NCI-H1417 treated with DMSO at 0.1 percent for 48 hours (cell line): Measurements from ENCODE around the gene SLC4A2.

ENCODE experiments used
- DNase-seq: peaks from one replicate; lab custom pipeline; 2025; lab: John Stamatoyannopoulos, UW

The SLC4A2 gene

GRCh38 chr7:151095123-151095797 is 35.9 kb downstream of the SLC4A2 start:
- no peak for DNase-seq

DNA sequence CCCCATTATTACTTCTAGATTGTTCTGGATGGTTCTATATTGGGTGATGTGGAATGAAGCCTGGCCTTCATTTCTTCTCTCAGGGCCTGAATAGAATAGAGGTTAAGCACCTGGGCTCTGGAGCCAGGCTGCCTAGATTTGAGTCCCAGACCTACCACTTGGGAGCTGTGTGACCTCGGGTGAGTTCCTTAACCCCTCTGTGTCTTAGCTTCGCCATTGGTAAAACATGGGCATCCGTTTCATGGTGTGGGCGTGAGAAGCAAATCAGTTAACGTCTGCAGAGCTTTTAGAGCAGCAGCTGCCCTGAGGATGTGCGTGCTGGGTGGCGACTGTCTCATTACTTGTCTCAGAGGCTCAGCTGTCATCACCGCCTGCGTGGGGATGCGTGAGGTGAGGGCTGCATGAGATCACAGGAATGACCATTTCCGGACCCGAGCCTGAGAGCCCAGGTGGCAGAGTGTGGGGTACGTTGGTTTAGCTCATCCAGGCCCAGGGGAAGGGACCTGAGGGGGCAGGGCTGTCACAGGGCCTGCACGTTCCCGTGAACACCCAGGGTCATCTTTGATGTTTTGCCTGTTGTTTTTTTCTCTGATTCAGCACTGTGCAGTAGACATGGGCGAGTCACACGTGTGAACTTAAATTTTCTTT is 36.6 kb downstream of the SLC4A2 start:
- no peak for DNase-seq

DNA sequence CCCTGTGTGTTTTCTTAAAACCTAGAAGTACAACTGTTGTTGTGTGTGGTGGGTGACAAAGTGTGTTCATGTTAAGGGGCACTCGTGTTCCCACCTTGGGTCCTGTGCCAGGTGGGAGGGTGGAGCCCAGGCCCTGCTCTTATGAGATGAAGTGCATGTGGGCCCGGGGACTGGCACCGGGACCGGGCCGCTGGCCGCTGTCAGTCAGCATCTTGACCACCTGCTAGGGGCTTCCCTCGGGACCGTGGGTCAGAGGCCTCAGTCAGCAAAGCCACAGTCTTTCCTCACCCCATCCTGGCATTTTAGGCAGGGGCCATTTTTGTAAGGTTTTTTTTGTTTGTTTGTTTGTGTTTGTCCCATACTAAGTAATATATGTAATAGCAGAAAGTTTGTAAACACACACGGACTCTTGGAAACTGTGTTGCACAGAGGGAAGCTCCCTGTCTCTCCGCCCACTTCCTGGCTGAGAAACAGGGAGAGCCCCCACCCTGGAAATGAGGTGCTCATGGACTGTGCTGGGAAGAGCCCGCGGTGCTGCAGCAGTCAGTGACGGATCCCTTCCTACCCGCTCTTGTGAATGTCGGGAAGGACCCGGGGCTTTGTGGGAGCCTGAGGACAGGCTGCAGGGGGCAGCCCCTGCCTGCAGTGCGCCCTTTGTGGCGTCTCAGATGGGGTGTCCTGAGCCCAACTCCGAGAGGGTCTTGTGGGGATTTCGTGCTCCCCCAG is 40.3 kb downstream of the SLC4A2 start:
- no peak for DNase-seq

DNA sequence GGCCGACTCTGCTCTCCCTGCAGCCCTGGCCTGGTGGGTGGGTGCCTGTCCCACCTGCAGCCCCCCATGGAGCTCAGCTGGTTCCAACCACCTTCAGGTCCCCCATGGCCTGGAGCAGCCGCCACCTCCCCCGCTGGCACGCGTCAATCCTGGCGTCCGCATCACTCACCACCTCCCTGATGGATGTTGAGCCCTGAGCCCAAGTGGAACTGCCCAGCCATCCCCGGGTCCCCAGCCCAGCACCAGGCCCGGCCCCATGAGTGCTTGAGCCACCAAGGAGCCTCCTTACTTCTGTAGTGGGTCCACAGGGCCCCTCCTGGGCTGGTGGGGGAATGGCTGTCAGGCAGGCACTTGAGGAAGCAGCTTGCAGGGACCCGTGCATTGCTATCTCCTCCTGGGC is 41.5 kb downstream of the SLC4A2 start:
- DNase-seq, result no peak

- no peak for DNase-seq
These were observed 42.4 kb downstream of the SLC4A2 start for GRCh38 chr7:151101621-151102396.

DNA sequence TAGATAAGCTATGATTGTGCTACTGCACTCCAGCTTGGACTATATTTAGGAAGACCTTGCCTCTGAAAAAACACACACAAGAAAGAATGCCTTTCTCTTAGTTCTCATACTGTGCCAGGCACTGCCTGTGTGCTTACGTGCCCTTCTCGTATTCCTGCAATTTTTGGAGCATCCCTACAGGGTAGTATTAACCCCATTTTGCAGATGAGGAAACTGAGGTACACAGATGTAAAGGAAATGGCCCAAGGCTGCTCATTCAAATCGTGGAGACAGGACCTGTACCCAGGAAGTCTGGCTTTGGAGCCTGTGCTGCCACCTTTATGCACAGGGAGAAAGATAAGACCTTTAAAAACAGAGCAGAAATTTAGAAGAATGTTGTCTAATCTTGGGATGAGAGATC is 43.6 kb downstream of the SLC4A2 start:
- no peak for DNase-seq

DNA sequence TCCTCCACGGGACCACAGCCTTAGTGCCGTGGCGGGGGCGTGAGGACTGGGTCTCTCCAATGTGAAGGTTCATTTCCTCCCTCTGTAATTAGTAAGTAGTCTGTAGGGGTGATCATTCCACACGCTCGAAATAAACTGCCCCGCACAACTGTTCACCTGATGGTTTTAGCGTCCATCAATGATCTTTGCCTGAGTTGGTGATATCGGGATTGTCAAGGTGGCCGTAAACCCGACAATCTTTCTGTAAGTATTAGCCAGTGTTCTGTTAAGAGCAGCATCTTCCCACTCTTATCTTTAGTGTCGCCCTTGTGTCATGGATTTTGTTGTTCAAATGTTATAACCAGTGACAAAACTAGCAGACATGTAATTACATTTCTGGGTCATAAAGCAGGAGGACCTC is 44.6 kb downstream of the SLC4A2 start:
- DNase-seq, result no peak

DNA sequence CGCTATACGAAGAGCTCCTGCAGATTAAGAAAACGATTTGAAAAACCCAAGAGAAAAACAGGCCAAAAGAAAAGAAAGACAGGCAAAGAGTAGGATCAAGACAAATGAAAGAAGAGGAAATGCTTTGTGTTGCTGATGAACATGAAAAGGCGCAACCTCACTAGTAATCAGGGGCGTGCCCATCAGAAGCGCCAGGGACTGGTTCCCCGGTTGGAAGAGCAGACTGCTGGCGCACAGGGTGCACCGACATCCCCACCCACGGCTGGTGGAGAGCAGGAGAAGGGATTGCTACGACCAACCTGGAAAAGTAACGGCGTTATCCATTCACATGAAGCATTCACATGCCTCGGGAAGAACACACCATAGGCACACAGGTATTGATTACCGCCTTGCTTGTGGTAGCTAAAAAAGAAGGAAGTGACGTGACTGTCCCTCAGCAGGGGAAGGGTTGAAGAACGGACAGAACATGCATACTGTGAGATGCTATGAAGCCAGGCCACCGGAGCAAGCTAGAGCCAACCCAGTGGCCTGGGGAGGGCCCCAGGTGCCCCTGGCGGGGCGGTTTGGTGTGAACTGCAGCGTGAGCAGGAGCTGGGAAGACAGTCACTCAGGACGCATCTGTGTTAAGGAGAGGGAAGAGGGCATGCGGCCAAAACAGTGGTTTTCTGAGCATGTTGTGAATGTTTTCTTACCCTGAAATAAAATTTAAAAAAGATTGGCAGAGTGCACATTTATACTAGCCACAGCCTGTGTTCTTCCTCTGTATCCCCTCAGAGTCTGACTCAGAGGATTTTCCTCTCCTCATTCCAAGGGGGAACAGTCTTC is 45.2 kb downstream of the SLC4A2 start:
- DNase-seq, result no peak

- no peak for DNase-seq
These were observed 48.5 kb downstream of the SLC4A2 start for GRCh38 chr7:151107882-151108281.

DNA sequence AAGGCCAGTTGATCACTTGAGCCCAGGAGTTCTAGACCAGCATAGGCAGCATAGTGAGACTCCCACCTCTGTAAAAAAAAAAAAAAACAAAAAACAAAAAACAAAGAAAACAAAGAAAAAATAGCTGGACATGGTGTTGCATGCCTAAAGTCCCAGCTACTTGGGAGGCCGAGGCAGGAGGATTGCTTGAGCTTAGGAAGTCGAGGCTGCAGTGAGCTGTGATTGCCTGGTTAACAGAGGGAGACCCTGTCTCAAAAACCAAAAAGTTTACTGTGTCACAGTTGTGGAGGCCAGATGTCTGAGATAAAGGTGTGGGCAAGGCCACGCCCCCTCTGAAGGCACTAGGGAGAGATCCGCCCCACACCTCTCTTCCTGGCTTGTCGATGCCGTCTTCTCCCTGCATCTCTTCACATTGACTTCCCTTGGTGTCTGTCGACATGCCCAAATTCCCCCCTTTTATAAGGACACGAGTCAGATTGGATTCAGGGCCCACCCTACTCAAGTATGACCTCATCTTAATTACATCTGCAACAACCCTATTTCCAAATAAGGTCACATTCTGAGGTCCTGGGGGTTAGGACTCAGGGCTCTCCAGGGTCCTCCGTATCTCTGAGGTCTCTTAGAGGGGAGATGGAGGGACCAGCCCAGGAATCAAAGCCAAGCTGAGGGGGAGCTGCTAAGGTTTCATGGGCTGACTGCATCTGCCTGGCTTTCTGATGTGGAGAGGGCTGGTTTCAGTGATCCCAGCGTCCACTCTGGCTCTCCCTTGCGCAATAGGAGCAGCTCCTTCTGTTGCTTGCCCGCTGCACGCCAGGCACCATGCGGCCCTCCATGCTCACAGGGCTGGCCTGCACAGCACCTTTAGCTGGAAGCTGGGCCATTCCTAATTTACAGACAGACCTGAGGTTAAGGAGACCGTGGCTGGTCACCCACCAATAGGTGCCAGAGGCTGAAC is 50.0 kb downstream of the SLC4A2 start:
- no peak for DNase-seq

- no peak for DNase-seq
These were observed 51.0 kb downstream of the SLC4A2 start for GRCh38 chr7:151110236-151110940.

DNA sequence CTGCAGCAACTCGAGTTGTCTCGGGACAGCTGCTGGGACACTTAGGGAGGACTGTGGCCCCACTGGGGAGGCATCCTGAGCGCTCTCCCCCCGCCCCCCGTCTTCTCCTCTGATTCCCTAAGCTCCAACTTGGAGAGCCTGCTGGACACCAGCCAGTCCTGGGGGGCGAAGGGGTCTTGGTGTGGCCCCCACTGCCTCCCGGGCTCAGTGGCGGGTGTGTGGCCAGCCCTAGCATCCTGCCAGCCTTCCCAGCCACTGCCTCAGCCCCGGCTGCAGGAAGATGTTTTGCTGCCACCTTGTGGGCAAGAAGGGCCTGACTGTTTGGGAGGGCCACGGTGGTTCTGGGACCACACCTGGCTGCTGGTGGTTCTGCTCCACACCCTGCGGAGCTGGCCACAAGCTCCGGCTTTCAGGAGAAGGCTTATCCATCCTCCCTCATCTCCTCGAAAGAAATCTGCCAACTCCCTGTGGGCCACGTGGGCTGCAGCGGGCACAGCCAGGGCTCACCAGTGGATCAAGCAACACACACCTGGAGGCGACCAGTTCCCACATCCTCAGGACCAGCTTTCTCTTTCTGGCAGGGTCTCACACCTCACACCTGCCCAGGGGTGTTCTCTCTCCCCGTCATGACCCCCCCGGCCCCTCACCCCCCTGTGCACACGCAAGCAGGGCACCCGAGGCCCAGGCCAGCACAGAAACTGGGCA is 51.7 kb downstream of the SLC4A2 start:
- no peak for DNase-seq

DNA sequence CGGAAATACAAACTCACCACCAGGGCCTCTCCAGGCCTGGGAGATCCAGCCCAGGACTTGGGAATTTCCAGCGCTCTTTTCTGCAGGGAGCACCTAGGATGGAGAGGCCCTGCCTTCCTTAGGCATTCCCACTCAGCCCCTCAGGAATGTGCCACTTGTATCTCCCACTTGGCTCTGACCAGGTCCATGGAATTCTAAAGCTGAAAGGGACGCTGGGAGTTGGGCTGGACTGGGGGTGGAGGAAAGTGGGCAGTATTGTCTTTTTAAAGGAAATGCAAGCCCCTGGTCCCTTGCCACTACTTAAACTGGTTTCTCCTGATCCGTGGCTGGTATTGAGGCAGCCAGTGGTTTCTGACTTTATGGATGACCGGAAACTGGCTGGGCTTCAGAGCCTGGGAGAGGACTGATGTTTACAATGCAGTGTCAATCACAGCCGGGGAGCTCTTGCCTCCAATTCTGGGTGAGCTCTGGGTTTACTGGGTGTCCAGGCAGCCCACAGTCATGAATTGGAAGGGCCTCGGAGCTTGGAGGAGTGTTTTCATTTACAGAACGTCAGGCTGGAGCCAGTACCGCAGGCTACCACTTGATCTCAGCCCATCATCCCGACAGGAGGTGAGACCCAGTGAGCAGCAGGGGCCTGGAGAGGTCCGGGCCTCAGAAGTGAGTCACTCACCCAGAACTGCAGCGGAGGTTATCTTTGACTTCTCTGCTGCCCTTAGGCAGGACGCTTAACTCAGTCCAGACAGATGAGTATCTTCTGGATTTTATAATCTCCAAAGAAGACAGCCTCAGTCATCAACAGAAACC is 54.2 kb downstream of the SLC4A2 start:
- no peak for DNase-seq

DNA sequence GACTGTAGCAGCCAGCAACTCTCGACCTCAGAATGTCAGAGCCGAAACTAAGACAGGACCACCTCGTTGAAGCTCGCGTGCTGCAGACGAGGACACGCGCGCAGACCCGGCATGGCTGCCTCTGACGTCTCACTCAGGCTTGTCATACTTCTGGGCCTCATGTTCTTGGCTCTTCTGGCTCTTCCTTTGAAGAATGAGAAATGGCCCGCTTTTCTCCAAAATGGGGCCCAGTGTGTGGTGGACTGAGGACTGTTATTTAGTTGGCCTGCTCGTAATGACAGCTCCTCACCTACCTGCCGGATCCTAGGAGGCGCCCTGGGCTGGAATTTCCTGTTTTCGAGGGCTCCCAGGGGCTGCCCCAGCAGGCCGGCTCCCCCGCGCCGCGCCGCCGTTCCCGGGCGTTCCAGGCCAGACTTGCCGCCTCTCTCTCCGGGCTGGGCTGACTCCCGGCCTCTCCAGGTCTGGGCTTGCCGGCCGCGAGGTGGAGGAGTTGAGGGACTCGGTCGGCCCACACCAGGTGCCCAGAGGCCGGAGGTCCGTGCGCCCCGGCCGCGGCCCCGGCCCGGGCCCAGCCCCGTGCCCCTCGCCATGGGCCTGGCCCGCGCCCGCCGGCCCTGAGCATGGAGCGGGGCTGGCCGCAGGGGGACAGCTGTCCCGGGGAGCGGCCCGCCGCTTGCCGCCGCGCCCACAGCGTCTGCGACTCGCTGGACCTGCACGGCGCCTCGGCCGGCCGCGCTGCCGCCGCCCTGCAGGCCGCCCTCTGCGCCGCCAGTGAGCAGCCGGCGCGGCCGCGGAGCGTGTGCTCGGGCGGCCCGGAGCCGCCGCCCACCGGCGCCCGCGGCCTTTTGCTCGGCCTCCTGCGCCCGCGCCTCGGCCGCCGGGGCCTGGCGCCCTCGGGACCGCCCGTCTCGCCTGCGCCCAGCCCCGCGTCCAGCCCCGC is 55.0 kb downstream of the SLC4A2 start:
- DNase-seq, result no peak

- no peak for DNase-seq
These were observed 55.9 kb downstream of the SLC4A2 start for GRCh38 chr7:151115121-151115835.

- DNase-seq, result no peak
These were observed 56.5 kb downstream of the SLC4A2 start for GRCh38 chr7:151115836-151116418.
